ENCODE data around the gene TAAR6. TPM values are rescaled to one million over a fixed set of nuclear protein-coding genes. Genes with fewer than 3 reads are reported as not detected.
"Not testable (repeated sequence)": the region's sequence is repeated elsewhere in the genome, so short reads cannot be mapped to it uniquely, and the experiment has no call there.

TAAR6 gene
- total and polyA plus RNA-seq, 10 donors: not detected

DNA sequence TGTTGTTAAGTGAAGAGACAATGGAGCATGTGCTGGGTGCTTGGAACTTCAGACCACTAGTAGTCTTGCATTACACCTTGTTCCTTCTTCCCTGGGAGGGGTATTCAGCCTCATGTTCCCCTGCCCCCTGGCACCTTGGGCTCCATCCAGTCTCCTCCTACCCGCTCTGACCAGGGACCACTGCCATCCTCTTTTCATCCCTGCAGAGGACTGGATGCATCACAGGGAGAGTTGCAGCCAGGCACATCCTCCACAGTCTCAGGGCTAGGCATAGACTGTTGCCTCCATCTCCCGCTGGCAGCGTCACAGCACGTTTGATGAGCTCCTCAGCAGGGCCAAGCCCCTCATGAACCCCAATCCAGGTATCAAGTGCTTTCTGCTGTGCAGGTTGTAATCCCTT, 18.9 kb upstream of the TAAR6 start:
- H3K4me3 ChIP-seq: no peak overlapping the region
- H3K27me3 ChIP-seq (replicated peaks in 1 of 7): peaks cover 0 to 6% (median 0%) of the 10 kb centered on the region in 7 donors
- DNase-seq: no peak
- no peaks in the 10 kb centered on the region for H3K4me1 ChIP-seq
- H3K36me3 ChIP-seq: no peaks in the 10 kb centered on the region
- no peaks in the 10 kb centered on the region for H3K9me3 ChIP-seq
- intact Hi-C loops (cut with DNase I; ENCODE audit: low total_unique reads): no loop called here
- 83 to 91% (median 88%) methylated on average over 4 of the region's 4 CpGs for whole genome bisulfite sequencing, 5 donors
- TF ChIP-seq, protein P1, sequence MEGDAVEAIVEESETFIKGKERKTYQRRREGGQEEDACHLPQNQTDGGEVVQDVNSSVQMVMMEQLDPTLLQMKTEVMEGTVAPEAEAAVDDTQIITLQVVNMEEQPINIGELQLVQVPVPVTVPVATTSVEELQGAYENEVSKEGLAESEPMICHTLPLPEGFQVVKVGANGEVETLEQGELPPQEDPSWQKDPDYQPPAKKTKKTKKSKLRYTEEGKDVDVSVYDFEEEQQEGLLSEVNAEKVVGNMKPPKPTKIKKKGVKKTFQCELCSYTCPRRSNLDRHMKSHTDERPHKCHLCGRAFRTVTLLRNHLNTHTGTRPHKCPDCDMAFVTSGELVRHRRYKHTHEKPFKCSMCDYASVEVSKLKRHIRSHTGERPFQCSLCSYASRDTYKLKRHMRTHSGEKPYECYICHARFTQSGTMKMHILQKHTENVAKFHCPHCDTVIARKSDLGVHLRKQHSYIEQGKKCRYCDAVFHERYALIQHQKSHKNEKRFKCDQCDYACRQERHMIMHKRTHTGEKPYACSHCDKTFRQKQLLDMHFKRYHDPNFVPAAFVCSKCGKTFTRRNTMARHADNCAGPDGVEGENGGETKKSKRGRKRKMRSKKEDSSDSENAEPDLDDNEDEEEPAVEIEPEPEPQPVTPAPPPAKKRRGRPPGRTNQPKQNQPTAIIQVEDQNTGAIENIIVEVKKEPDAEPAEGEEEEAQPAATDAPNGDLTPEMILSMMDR (IDR thresholded peaks at IDR 0.05 in 8 of 11, conservative IDR thresholded peaks at IDR 0.05 in 3 of 11): no peak
- TF ChIP-seq POLR2A (IDR thresholded peaks at IDR 0.05) (no peak), POLR2AphosphoS5 (IDR thresholded peaks at IDR 0.05) (no peak)
- H3K27ac ChIP-seq: no peak overlapping the region

DNA sequence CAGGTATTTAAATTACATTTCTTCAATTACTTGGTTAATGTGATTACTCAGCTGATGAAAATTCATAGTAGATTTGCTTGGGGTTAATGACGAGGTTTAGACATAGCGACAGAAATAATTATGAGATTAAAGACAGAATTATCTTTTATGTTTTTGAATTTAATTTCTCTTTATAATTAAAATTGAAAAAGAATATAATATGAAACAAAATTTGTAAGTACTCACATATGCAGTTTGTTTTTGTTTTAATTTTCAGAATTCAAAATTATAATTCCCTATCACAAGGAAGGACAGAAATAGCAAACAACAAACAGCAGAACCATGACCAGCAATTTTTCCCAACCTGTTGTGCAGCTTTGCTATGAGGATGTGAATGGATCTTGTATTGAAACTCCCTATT, 17.8 kb upstream of the TAAR6 start, which contains the start of gene TAAR8:
Gene TAAR8, plus strand, starts transcription at position 301 of the 400 bp plus-strand sequence. Its CDS starts 21 bp downstream, at position 322.
- DNase-seq: no peak
- H3K4me1 ChIP-seq: no peaks in the 10 kb centered on the region
- no peak within 1 kb of the TSS for H3K4me3 ChIP-seq
- intact Hi-C loops (cut with DNase I; ENCODE audit: low total_unique reads): no loop called here
- WGBS, 5 donors: 87 to 96% (median 96%) methylated on average over 2 of the region's 2 CpGs
- H3K36me3 ChIP-seq: no peaks in the 10 kb centered on the region
- no peaks in the 10 kb centered on the region for H3K9me3 ChIP-seq
- H3K27ac ChIP-seq: no peak within 1 kb of the TSS
- peaks cover 0 to 6% (median 0%) of the 10 kb centered on the region in 7 donors for H3K27me3 ChIP-seq (replicated peaks in 1 of 7)
- TF ChIP-seq POLR2A (IDR thresholded peaks at IDR 0.05) (no peak), POLR2AphosphoS5 (IDR thresholded peaks at IDR 0.05) (no peak)
- TF ChIP-seq, protein P1 (IDR thresholded peaks at IDR 0.05 in 8 of 11, conservative IDR thresholded peaks at IDR 0.05 in 3 of 11): no peak

DNA sequence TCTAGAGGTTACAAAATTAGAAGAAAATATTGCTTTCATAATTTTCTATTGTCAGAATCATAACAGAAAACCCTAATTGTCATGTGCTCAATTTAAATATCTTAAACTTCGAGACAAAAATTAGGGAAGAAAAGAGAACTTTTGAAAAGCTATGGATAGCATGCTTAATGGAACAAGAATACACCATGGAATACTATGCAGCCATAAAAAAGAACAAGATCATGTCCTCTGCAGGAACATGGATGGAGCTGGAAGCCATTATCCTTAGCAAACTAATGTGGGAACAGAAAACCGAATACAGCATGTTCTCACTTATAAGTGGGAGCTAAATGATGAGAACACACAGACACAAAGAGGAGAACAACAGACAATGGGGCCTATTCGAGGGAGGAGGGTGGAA, 10.0 kb upstream of the TAAR6 start:
- H3K27ac ChIP-seq; H3K9me3 ChIP-seq; H3K4me3 ChIP-seq; intact Hi-C loops (cut with DNase I; ENCODE audit: low total_unique reads); H3K27me3 ChIP-seq (replicated peaks in 1 of 7); H3K4me1 ChIP-seq; H3K36me3 ChIP-seq; DNase-seq: not testable (repeated sequence)
- 67 to 73% (median 72%) methylated on average over 3 of the region's 3 CpGs for WGBS, 5 donors

DNA sequence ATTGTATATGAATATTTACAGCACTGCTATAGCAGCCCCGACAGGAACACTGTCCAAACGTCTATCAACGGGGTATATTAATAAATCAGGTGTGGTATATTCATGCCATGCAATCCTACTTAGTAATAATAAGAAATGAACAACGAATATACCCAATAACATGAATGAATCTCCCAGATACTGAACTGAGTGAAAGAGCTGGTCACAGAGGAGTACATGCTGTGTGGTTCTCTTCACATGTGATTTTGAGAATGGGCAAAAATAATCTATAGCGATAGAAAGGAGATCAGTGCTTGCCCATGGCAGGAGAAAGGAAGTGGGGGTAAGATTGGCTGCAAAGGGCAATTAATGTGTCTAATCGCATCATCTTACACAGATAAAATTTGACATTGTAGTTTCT, 3.7 kb upstream of the TAAR6 start:
- intact Hi-C loops (cut with DNase I; ENCODE audit: low total_unique reads): no loop called here
- Histone ChIP-seq H3K27me3 (replicated peaks in 1 of 7) (no peaks in the 10 kb centered on the region), H3K4me3 (no peak overlapping the region), H3K27ac (no peak overlapping the region), H3K4me1 (no peaks in the 10 kb centered on the region), H3K36me3 (no peaks in the 10 kb centered on the region), H3K9me3 (no peaks in the 10 kb centered on the region)
- TF ChIP-seq, protein P1 (IDR thresholded peaks at IDR 0.05 in 8 of 11, conservative IDR thresholded peaks at IDR 0.05 in 3 of 11): no peak
- TF ChIP-seq POLR2AphosphoS5 (IDR thresholded peaks at IDR 0.05) (no peak), POLR2A (IDR thresholded peaks at IDR 0.05) (no peak)
- 87 to 93% (median 89%) methylated on average over 6 of the region's 6 CpGs for WGBS, 5 donors
- DNase-seq: no peak

DNA sequence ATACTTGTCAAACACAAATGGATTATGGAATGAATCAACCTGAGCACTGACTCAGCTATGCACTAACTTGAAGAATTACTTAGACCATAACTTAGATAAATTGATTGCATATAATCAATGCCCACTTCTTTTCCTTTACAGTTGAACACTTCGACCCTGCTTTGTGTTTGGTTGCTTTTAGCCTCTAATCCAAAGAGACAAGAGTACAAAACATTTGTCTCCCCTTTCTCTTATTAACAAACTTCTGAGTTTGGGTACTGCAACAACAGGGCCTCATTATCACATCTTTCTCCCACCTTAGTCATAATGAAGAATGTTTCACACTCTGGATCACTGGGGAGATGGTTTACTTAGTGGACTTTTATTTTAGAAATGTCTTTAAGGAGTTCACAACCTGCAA, 2.6 kb upstream of the TAAR6 start:
- no peaks in the 10 kb centered on the region for H3K9me3 ChIP-seq
- DNase-seq: no peak
- no peaks in the 10 kb centered on the region for H3K27me3 ChIP-seq (replicated peaks in 1 of 7)
- no peak overlapping the region for H3K4me3 ChIP-seq
- H3K36me3 ChIP-seq: no peaks in the 10 kb centered on the region
- intact Hi-C loops (cut with DNase I; ENCODE audit: low total_unique reads): no loop called here
- no peaks in the 10 kb centered on the region for H3K4me1 ChIP-seq
- TF ChIP-seq POLR2A (IDR thresholded peaks at IDR 0.05) (no peak), POLR2AphosphoS5 (IDR thresholded peaks at IDR 0.05) (no peak)
- TF ChIP-seq, protein P1 (IDR thresholded peaks at IDR 0.05 in 8 of 11, conservative IDR thresholded peaks at IDR 0.05 in 3 of 11): no peak
- 65 to 84% (median 76%) methylated on average over 1 of the region's 1 CpG for WGBS, 5 donors
- no peak overlapping the region for H3K27ac ChIP-seq
